ENCODE results near the gene TMEM106A.
"Not testable (repeated sequence)": the region's sequence is repeated elsewhere in the genome, so short reads cannot be mapped to it uniquely, and the experiment has no call there.

DNA sequence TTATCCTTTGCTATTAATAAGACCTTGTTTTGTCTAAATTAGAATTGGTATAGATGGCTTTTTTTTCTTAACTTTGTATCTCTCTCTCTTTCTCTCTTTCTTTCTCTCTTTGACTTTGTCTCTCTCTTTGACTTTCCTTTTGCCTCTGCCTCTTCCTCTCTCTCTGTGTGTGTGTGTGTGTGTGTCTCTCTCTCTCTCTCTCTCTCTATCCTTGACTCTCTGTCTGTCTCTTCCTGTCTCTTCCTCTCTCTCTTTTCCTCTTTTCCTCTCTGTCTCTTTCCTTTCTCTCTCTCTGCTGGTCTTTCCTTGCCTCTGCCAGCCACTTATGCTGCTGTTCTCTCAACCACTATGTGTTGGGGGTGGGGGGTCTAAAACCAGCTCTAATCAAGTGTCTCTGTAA lies 45.7 kb upstream of the TMEM106A start:
- not testable (repeated sequence) for TF ChIP-seq CTCF, POLR2A (IDR thresholded peaks at IDR 0.05)
